Hepatic stellate cell (primary cell): ENCODE results near the gene SENP3.

ENCODE experiments used
- DNase-seq: peaks from one replicate; pipeline ENCODE4 v3.0.0; 2011; ENCODE audit warnings: low spot score

The SENP3 gene

GRCh38 chr17:7556627-7557026 is 5.1 kb upstream of the SENP3 start:
- no peak for DNase-seq

DNA sequence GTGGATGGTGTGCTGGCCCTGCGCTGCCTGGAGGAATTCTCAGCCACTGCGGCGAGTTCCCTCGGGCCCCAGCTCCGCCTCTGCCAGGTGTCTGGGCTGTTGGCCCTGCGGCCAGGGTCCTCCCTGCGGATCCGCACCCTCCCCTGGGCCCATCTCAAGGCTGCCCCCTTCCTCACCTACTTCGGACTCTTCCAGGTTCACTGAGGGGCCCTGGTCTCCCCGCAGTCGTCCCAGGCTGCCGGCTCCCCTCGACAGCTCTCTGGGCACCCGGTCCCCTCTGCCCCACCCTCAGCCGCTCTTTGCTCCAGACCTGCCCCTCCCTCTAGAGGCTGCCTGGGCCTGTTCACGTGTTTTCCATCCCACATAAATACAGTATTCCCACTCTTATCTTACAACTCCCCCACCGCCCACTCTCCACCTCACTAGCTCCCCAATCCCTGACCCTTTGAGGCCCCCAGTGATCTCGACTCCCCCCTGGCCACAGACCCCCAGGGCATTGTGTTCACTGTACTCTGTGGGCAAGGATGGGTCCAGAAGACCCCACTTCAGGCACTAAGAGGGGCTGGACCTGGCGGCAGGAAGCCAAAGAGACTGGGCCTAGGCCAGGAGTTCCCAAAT is 4.5 kb upstream of the SENP3 start:
- no peak for DNase-seq

GRCh38 chr17:7557775-7558543 is 3.8 kb upstream of the SENP3 start:
- DNase-seq, result peak; percentile 40

GRCh38 chr17:7558544-7559319 is 3.0 kb upstream of the SENP3 start, which contains the start of gene TNFSF13:
Gene TNFSF13, plus strand, starts transcription at chr17:7558750. Its CDS starts 290 bp downstream, at chr17:7559040.
- no peak for DNase-seq

GRCh38 chr17:7559320-7560171 is 2.2 kb upstream of the SENP3 start:
- no peak for DNase-seq

- no peak for DNase-seq
Measured at GRCh38 chr17:7560172-7561027, 1.3 kb upstream of the SENP3 start.

GRCh38 chr17:7561028-7561575 is 617 bp upstream of the SENP3 start:
- peak; percentile 93 for DNase-seq

GRCh38 chr17:7562208-7562605 is 488 bp downstream of the SENP3 start:
- DNase-seq, result peak; percentile 39

DNA sequence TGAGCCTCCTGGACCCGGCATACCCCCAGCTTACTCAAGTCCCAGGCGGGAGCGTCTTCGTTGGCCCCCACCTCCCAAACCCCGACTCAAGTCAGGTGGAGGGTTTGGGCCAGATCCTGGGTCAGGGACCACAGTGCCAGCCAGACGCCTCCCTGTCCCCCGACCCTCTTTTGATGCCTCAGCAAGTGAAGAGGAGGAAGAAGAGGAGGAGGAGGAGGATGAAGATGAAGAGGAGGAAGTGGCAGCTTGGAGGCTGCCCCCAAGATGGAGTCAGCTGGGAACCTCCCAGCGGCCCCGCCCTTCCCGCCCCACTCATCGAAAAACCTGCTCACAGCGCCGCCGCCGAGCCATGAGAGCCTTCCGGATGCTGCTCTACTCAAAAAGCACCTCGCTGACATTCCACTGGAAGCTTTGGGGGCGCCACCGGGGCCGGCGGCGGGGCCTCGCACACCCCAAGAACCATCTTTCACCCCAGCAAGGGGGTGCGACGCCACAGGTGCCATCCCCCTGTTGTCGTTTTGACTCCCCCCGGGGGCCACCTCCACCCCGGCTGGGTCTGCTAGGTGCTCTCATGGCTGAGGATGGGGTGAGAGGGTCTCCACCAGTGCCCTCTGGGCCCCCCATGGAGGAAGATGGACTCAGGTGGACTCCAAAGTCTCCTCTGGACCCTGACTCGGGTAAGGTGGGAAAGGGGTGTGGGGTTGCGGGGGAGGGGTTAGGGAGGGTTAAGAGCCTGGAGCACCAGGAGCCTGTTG is 1.6 kb downstream of the SENP3 start:
- DNase-seq, result no peak

- no peak for DNase-seq
Measured at GRCh38 chr17:7569571-7569970, 7.9 kb downstream of the SENP3 start.

- no peak for DNase-seq
Measured at GRCh38 chr17:7570351-7570750, 8.6 kb downstream of the SENP3 start.

- no peak for DNase-seq
Measured at GRCh38 chr17:7572338-7572587, 10.5 kb downstream of the SENP3 start.

GRCh38 chr17:7572588-7573323 is 11.0 kb downstream of the SENP3 start:
- DNase-seq, result peak; percentile 99

DNA sequence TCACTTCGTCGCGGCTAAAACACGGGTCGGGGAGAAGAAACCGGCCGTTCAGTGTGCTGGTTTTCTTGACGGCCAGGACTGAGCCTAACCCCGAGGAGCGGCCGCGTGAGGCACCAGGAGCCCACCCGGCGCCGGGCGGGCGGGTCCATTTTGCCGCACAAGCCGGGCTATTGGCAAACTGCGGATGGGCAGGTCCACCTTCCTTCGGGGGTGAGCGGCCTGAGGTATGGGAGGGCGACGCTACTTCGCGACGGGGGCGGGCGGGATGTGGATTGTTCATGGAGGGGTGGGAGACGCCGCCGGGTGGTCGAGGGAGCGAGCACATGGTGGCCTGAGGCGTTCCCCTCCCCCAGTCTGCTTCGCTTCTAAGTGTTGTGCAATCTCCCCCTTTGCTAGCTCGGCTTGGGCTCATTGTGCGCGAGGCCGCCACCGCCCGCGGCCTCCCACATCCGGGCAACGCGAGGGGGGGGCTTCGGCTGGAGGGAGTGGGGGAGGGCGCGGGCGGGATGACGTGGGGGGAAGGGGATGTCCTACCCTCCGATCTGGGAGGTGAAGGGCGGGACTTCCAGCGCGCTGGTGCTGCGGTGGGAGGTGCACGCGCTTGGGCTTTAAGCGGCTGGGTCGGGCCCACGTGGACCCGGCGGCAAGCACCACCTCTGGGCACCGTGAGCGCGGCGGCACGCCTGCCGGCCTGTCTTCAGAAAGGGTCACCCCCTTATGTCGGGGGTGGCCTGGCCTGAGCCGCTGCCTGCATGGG is 11.8 kb downstream of the SENP3 start:
- peak; percentile 96 for DNase-seq

GRCh38 chr17:7574176-7574953 is 12.6 kb downstream of the SENP3 start:
- no peak for DNase-seq

GRCh38 chr17:7575481-7575883 is 13.8 kb downstream of the SENP3 start:
- DNase-seq, result no peak

GRCh38 chr17:7575959-7576358 is 14.2 kb downstream of the SENP3 start:
- DNase-seq, result no peak

- no peak for DNase-seq
Measured at GRCh38 chr17:7576432-7576937, 14.8 kb downstream of the SENP3 start.
